NCI-H1048 (cell line): ENCODE results near the gene MUSTN1.

ENCODE experiments used
- DNase-seq: peaks from one replicate; lab custom pipeline; 2025; lab: John Stamatoyannopoulos, UW

MUSTN1 gene

GRCh38 chr3:52833202-52833601 lies 1.6 kb downstream of the MUSTN1 start:
- no peak for DNase-seq

- no peak for DNase-seq
Measured at GRCh38 chr3:52831500-52832301, 3.1 kb downstream of the MUSTN1 start.

DNA sequence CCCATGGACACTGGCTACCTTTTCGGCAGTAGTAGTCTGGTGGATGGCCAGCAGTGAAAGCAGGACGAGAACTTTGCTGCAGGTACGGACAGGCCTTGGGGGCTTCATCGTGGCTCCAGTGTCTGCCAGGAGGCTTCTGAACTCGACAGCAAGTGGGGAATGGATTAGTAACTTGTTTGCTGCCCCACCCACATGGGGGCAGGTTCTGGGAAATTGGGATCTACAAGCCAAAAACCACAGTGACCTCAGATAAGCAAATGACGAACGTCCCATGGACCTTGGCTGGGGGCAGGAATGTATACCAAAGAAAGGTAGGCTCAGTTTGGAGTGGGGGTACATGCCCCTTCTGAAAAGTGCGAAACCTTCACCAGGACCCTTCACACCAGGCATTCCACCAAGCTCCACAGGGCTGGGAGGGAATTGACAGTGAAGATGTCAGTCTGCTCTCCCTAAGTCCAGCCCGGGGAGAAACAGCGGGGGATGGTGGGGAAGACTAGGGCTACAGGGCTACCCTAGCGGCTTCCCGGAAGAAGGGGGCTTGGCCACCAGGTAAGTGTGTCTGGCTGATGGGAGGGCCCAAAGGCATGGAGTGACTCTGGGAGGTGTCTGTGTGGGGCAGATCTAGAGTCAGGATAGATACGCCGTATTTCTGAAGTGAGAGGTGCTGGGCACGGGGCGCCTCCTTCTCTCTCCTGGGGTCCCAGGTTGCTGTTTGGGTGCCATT lies 4.1 kb downstream of the MUSTN1 start, which contains the start of gene ITIH4:
ITIH4 (minus strand) TSS at position 138 of the 724 bp plus-strand sequence; CDS start at position 108, 30 bp downstream.
- no peak for DNase-seq

GRCh38 chr3:52829906-52830463 lies 4.8 kb downstream of the MUSTN1 start:
- DNase-seq = no peak

DNA sequence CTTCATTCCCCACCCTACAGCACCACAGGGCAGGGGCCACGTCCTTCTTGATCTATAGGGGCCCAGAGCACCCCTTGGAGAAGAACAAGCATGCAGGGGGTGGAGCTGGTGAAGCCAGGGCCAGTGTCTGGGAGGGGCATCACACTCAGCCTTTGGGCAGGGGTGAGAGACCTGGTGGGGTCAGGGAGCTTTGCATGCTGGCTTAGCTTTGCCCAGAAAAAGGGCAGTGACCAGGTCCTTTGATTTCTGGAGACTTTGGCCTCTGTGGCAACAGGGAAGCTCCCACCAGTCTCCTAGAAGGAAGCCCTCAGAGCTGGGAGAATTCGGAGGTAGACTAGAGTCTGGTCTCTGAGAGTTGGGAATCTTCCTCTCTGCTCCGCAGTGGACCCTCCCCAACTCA lies 5.3 kb downstream of the MUSTN1 start:
- no peak for DNase-seq

DNA sequence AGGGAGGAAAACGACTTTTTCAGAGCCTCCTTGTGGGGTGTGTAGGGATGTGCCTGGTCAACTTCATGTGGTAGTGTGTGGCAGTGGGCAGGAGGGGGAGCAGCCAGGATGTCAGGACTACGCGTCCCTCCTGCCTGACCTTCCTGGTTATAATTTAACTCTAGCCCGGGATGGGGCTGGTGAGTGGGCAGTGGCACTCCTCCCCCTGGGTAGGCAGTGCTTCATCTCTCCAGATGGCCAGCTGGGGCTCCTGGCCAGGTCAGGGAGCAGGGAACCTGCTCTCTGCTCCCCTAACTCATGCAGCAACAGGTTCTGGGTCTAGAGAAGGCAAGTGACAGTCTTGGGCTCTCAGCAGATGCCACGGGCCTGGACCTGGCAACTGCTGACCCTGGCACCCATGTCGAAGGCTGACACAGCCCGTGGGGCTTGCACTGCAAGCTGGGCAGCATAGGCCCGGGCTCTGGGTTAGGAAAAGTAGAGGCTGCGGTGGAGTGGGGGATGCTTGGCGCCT lies 6.9 kb downstream of the MUSTN1 start:
- no peak for DNase-seq

DNA sequence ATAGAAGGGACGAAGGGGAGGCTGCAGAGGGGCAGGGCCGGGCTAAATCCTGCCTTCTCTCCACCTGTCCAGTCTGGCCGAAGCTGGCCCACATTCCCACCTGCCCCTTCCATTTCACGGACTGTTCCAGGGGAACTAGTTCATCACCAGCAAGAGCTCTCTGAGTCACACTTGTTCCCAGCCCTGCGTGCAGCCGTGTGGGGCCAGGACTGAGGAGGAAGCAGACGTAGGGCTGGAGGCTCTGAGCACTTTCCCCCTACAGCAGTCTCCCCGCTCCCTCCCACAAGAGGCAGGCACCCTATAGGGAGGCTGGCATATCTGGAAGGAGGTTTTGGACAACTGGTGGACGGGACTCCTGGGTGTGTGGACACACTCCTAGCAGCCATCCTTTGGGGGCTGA lies 7.4 kb downstream of the MUSTN1 start:
- DNase-seq = no peak

DNA sequence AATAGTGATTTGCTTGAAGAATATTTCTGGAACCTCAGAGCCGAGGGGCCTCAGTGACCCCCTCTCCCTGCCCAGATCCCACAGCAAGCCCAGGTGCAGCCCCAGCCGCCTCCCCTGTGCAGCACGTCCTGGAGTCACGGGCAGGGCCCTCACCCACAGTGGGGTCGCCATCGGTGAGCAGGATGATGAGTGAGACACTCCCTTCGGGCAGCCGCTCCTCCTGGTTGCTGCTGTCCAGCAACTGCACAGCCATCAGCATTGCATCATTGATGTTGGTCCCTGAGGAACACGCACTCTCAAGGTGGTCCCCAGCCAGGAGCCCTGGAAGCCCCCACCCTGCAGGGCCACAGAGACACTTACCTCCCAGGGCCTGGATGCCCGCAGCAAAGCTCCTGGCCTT lies 10.8 kb downstream of the MUSTN1 start:
- DNase-seq = no peak

- DNase-seq = no peak
Measured at GRCh38 chr3:52822363-52822762, 12.5 kb downstream of the MUSTN1 start.

- no peak for DNase-seq
Measured at GRCh38 chr3:52820736-52821135, 14.1 kb downstream of the MUSTN1 start.

DNA sequence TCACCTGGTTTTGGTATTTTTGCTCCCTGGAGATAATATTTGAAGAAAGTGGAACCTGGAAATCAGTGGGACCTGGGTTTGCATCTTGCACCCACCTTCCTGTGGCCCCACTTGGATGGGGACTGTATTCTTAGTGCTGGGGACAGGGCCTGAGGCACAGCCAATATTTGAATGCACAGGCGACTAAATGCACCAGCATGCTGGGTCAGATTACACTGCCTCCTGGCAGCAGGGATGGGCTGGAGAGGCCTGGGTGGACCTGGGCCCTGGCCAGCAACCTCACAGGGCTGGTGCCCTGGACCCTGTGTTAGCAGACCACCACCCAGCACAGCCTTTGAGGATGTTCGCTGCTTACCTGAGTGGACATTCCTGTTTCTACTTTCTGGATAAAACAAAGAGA lies 14.9 kb downstream of the MUSTN1 start:
- DNase-seq = no peak

DNA sequence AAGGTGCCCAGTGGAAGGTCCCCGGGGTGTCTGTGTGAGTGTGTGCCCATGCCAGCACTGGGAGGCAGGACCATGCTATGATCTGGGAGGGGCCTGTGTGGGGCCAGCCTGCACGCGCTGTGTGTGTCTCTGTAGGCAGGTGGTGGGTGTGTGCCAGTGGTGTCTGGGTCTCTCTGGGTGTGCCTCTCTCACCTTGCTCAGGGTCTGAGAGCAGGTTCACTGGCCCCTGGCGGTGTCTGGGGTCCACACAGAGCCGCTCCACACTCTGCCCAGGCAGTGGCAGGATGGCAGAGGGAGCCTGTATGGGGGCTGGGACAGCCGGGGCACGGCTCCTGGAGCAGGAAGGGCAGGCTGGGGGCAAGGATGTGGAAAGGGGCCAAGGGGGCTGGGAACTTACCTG lies 17.0 kb downstream of the MUSTN1 start:
- DNase-seq = no peak

DNA sequence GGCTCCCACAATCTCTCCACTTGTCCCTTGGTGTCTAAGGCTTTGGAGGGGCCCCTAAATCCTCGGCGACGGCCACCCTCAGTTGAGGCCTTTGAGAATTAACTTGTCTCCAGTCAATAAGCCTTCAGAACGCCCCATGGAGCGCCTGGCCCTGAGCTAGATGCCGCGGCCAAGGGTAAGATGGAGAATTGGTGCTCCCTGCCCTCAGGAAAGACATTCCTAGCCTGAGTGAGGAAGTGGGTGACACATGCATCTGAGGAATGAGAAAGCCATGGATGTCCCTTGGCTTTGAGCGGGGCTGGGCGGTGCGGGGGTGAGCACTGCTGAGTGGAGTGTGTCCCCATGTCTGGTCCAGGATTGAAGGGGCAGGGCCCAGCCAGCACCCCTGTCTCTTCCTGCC lies 17.6 kb downstream of the MUSTN1 start:
- no peak for DNase-seq

DNA sequence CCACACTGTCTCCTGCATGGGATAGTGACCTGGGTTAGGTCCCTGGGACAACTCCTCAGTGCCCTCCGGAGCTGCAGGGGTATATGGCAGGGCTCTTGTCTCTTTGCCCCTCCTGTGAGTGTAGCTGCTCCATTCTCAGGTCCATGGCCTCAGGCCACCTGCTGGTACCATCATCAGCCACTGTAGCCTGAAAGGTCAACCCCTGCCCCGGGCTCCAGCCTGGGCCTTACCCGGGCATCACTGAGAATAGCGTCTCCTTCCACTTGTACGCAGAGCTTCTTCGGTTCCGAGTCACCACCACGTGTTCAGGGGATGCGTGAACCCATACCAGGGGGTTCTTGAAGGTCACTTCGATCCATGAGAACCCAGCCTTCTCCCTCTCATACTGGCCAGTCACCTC lies 18.2 kb downstream of the MUSTN1 start:
- DNase-seq = no peak

DNA sequence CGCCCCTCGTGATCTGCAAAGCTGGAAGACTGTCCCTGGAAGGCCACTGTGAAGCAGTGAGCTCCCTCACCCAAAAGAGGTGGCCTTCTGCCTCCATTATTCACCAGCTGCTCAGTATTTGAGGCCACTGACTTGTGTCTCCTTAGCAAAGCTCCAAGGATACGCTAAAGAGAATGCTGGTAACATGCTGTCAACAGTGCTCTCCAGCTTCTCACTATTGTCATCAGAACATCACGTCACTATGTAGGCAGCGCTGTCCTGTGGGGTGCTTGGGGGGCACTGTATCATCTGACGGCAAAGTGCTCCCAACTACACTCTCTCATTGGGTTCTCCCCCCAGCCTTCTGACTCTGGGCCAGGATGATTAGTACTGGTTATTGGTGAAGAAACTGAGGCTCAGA lies 18.6 kb downstream of the MUSTN1 start:
- no peak for DNase-seq

DNA sequence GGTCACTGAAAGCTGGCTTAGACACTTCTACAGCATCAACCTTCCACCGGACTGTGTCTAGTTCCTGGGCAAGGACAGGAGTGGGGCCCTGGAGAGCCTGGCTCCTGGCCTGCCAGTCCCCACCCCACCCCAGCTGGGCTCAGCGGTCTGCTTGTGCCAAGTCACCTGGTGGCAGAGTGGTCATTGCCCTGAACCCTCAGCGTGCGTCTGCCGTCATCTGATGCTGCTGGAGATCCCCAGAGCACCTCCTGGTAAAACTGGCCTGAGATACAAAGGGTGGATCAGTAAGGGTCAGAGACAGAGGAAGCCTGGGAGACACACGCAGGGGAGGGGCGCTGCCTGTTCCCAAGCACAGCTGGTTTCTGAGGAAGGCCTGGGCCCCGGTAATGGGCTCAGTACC lies 21.0 kb downstream of the MUSTN1 start:
- no peak for DNase-seq

DNA sequence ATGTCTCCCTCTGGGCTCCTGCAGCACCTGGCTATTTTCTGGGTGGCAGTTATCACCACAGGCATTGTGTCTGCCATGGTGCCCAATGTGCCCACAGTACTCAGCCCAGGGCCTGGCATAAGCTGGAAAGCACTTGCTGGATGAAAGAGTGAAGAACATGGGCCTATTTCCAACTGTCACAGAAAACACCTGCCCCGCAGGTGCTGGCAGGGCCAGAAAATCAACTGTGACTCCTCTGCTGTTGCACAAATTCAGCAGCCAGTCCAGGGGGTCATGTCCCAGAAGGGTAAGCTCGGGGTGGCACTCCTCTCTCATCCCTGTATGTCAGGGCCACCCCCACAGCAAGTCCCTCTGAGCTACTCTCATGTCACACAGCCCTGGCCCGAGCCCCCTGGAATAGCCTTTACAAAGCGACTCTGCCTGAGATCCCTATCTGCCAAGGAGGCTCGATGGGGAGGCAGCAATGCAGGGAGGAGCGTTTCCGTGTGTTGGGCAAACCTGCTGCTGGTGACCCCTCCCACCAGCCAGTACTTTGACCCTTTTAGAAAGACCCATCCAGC lies 23.3 kb downstream of the MUSTN1 start:
- DNase-seq = no peak

- DNase-seq = no peak
Measured at GRCh38 chr3:52810923-52811322, 23.9 kb downstream of the MUSTN1 start.

DNA sequence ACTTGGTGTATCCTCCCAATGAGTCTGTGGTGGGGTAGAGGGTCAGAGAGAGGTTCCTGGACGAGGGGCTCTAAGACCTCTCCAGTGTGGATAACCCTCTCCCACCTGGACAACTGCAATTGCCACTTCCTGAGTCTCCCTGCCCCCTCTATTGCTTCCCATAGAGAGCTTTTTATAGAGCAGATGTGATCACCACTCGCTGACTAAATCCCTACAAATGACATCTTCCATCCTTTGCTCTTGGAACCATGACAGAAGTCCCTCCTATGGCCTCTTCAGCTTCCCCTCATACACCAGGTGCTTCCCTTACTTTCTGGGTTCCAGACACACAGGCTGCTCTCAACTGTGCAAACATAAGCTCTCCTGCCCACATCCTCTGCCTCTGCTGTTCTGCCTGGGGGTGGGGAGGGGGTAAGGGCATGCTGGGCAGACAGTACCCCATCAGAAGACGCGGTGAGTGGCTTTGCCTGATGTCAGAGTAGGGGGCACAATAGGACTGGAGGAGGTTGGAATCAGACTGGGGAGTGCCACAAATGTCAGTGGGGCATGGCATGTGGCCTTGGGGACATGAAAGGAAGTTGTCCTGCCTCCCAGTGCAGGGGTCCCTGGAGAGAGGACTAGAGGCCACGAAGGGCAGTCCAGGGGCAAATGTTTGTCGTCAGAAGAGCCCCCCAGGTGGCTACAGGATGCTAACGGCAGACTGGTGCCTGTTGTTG lies 25.0 kb downstream of the MUSTN1 start:
- no peak for DNase-seq

DNA sequence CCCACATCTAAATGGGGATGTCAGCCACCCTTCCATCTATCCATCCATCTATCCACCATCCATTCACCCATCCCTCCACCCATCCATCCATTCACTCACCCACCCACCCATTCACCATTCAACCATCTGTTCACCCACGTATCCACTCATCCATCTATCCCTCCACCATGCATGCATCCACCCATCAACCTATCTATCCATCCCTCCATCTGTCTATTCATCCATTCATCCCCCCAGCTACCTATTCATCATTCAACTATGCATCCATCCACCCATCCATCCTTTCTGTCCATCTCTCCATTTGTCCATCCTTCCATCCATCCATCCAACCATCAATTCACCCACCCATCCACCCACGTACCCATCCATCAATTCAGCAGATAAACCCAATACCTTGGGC lies 25.7 kb downstream of the MUSTN1 start:
- no peak for DNase-seq

- DNase-seq = no peak
Measured at GRCh38 chr3:52805270-52806039, 29.4 kb downstream of the MUSTN1 start.
